A673 (cell line): ENCODE results near the gene CATSPER4.

Source experiments
- EZH2 ChIP-seq: fragments of 200-600 bp; sonication (generic); IDR thresholded peaks from 2 replicates; pipeline ENCODE4 v1.6.1; 2017; ENCODE audit warnings: borderline replicate concordance, low read depth, mild to moderate bottlenecking, mixed read lengths, antibody characterized with exemption, low read length; ENCODE audit not compliant: poor library complexity, severe bottlenecking
- TF ChIP-seq, protein P1 (sequence below): fragments of 300-800, 200-600 bp; sonication (generic); conservative IDR thresholded peaks from 2 replicates; pipeline ENCODE4 v1.5.1; 2017; ENCODE audit warnings: low read depth, mild to moderate bottlenecking, antibody characterized with exemption, low read length, moderate library complexity, mixed read lengths

DNA sequence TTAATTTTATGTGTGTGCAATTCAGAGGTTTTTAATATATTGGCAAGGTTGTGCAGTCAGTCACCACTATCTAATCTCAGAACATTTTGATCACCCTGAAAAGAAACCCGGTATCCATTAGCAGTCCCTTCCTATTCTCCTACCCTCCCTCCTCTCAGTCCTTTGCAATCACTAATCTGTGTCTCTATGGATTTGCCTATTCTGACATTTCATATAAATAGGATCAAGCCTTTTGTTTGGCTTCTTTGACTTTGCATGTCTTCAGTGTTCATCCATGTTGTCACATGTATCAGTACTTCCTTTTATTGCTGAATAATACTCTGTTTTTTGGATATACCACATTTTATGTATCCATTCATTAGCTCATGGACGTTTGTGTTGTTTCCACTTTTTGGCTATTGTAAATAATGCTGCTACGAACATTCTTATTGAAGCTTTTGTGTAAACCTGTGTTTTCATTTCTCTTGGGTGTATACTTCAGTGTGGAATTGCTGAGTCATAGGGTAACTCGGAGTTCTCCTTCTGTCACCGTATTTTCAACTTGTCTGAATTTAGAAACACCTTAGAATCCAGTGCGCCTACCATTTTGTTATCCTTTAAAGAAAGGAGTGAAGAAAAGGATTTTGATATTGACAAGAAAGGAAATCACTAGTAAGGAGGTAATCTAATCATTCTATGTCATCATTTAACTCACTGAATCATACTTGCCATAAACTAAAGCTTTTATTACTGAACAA is 47.0 kb downstream of the CATSPER4 start:
- TF ChIP-seq, protein P1, sequence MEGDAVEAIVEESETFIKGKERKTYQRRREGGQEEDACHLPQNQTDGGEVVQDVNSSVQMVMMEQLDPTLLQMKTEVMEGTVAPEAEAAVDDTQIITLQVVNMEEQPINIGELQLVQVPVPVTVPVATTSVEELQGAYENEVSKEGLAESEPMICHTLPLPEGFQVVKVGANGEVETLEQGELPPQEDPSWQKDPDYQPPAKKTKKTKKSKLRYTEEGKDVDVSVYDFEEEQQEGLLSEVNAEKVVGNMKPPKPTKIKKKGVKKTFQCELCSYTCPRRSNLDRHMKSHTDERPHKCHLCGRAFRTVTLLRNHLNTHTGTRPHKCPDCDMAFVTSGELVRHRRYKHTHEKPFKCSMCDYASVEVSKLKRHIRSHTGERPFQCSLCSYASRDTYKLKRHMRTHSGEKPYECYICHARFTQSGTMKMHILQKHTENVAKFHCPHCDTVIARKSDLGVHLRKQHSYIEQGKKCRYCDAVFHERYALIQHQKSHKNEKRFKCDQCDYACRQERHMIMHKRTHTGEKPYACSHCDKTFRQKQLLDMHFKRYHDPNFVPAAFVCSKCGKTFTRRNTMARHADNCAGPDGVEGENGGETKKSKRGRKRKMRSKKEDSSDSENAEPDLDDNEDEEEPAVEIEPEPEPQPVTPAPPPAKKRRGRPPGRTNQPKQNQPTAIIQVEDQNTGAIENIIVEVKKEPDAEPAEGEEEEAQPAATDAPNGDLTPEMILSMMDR: no peak
- TF ChIP-seq EZH2: no peak
